GM12878 (cell line): ENCODE measurements around the gene FAM9C. TPM values are rescaled to one million over a fixed set of nuclear protein-coding genes. Genes with fewer than 3 reads are reported as not detected.

Source experiments
- CHD1 ChIP-seq: IDR thresholded peaks from 2 replicates; pipeline ENCODE4 v1.6.1; 2012; ENCODE audit warnings: low read depth, low read length, improper control_type of control experiment
- IKZF2 ChIP-seq, 2 experiments: fragments of 450-650 bp; IDR thresholded peaks; 2 replicates each; pipeline ENCODE4 v1.6.1; 2017; ENCODE audit warnings: mild to moderate bottlenecking in 2 of 2, moderate library complexity in 2 of 2
- JUNB ChIP-seq: IDR thresholded peaks from 2 replicates; pipeline ENCODE4 v1.6.1; 2016; ENCODE audit warnings: antibody characterized with exemption, mild to moderate bottlenecking
- JUND ChIP-seq: IDR thresholded peaks from 2 replicates; pipeline ENCODE4 v1.6.1; 2012; ENCODE audit warnings: low read depth, mild to moderate bottlenecking, low read length, improper control_type of control experiment, moderate library complexity
- KLF5 ChIP-seq: fragments of 450-650 bp; IDR thresholded peaks from 2 replicates; pipeline ENCODE4 v1.6.1; 2014; ENCODE audit warnings: mild to moderate bottlenecking; ENCODE audit not compliant: partially characterized antibody
- LARP7 ChIP-seq: fragments of 450-650 bp; IDR thresholded peaks from 2 replicates; pipeline ENCODE4 v1.6.1; 2017; ENCODE audit warnings: mild to moderate bottlenecking
- MEF2A ChIP-seq: IDR thresholded peaks from 2 replicates; pipeline ENCODE4 v1.6.1; 2011; ENCODE audit warnings: low read depth, mild to moderate bottlenecking, low read length, moderate library complexity; ENCODE audit not compliant: insufficient read depth
- MEF2B ChIP-seq: fragments of 450-650 bp; IDR thresholded peaks from 2 replicates; pipeline ENCODE4 v1.6.1; 2018; ENCODE audit warnings: mild to moderate bottlenecking, moderate library complexity; ENCODE audit not compliant: partially characterized antibody, poor library complexity, severe bottlenecking
- NFYA ChIP-seq: IDR thresholded peaks from 2 replicates; pipeline ENCODE4 v1.6.1; 2011; ENCODE audit warnings: low read depth, mild to moderate bottlenecking, low read length, improper control_type of control experiment, borderline replicate concordance
- POU2F2 ChIP-seq: IDR thresholded peaks from 3 replicates; pipeline ENCODE4 v1.6.1; 2011; ENCODE audit warnings: low read depth, mild to moderate bottlenecking, low read length, borderline replicate concordance
- RAD21 ChIP-seq: IDR thresholded peaks from 2 replicates; pipeline ENCODE4 v1.6.1; 2011; ENCODE audit warnings: mild to moderate bottlenecking, low read depth, low read length, moderate library complexity; ENCODE audit not compliant: insufficient read depth
- RELA ChIP-seq: fragments of 450-650 bp; IDR thresholded peaks from 2 replicates; pipeline ENCODE4 v1.8.0; 2014; ENCODE audit warnings: borderline replicate concordance; ENCODE audit not compliant: partially characterized antibody
- SPI1 ChIP-seq: IDR thresholded peaks from 2 replicates; pipeline ENCODE4 v1.6.1; 2011; ENCODE audit warnings: low read depth, mild to moderate bottlenecking, low read length, moderate library complexity, borderline replicate concordance; ENCODE audit not compliant: insufficient read depth
- TCF3 ChIP-seq: IDR thresholded peaks from 2 replicates; pipeline ENCODE4 v1.6.1; 2012; ENCODE audit warnings: low read depth, mild to moderate bottlenecking, low read length, borderline replicate concordance; ENCODE audit not compliant: insufficient read depth
- TCF7 ChIP-seq: IDR thresholded peaks from 2 replicates; pipeline ENCODE4 v1.6.1; 2014; ENCODE audit warnings: antibody characterized with exemption, borderline replicate concordance
- ZNF24 ChIP-seq: fragments of 450-650 bp; IDR thresholded peaks from 2 replicates; pipeline ENCODE4 v1.6.1; 2017; ENCODE audit warnings: antibody characterized with exemption, mild to moderate bottlenecking
- ZNF384 ChIP-seq: IDR thresholded peaks from 2 replicates; pipeline ENCODE4 v1.6.1; 2012; ENCODE audit warnings: low read depth, mild to moderate bottlenecking, low read length, improper control_type of control experiment, borderline replicate concordance
- ZZZ3 ChIP-seq: IDR thresholded peaks from 2 replicates; pipeline ENCODE4 v1.6.1; 2011; ENCODE audit warnings: low read depth; ENCODE audit not compliant: control insufficient read depth, insufficient read length
- polyA plus RNA-seq, 11 experiments: library from polyadenylated mRNA; depleted of rRNA in 4 of 11; unstranded in 6 of 11; stranded (reverse) in 5 of 11; fragments of >200 nt; fragmentation: Nextera tagmentation in 4 of 11; fragmentation: Illumina TruSeq in 1 of 11; extraction: Ambion mirVana in 4 of 11; extraction: Trizol in 1 of 11; gene quantifications; 1 replicate in 1 of 11; 2 replicates in 10 of 11; pipeline versions ENCODE4 v1.2.1 to v1.2.3, GENCODE V29; 2011 to 2016; ENCODE audit warnings: inconsistent platforms in 2 of 11, missing spikeins in 2 of 11, low read depth in 1 of 11
- total RNA-seq, 4 experiments: library from RNA; depleted of rRNA in 3 of 4; stranded (reverse); fragments of >200 nt in 3 of 4; fragmentation: Illumina TruSeq in 1 of 4; extraction: Trizol in 1 of 4; gene quantifications; 2 replicates each; pipeline versions ENCODE4 v1.2.1 to v1.2.3, GENCODE V29; 2013 to 2021
- TF ChIP-seq, protein P1 (sequence below): fragments of 450-650 bp; IDR thresholded peaks from 2 replicates; pipeline ENCODE4 v1.6.1; 2018; ENCODE audit warnings: mild to moderate bottlenecking, low read depth, moderate library complexity; ENCODE audit not compliant: partially characterized antibody
- TF ChIP-seq, protein P2 (sequence below): fragments of 450-650 bp; formaldehyde crosslinking; IDR thresholded peaks from 2 replicates; pipeline ENCODE4 v1.5.0; 2022; ENCODE audit warnings: mild to moderate bottlenecking, missing genetic modification characterization
- TF ChIP-seq, protein P3 (sequence below): fragments of 450-650 bp; IDR thresholded peaks from 2 replicates; pipeline ENCODE4 v1.6.1; 2017; ENCODE audit warnings: low read depth, mild to moderate bottlenecking, moderate library complexity

Gene FAM9C
- total and polyA plus RNA-seq, 10 of the 15 experiments (the other 5 are each of a cell fraction or from before 2014, with no cell fraction given) = 0.01 to 0.03 TPM; not detected in 8

DNA sequence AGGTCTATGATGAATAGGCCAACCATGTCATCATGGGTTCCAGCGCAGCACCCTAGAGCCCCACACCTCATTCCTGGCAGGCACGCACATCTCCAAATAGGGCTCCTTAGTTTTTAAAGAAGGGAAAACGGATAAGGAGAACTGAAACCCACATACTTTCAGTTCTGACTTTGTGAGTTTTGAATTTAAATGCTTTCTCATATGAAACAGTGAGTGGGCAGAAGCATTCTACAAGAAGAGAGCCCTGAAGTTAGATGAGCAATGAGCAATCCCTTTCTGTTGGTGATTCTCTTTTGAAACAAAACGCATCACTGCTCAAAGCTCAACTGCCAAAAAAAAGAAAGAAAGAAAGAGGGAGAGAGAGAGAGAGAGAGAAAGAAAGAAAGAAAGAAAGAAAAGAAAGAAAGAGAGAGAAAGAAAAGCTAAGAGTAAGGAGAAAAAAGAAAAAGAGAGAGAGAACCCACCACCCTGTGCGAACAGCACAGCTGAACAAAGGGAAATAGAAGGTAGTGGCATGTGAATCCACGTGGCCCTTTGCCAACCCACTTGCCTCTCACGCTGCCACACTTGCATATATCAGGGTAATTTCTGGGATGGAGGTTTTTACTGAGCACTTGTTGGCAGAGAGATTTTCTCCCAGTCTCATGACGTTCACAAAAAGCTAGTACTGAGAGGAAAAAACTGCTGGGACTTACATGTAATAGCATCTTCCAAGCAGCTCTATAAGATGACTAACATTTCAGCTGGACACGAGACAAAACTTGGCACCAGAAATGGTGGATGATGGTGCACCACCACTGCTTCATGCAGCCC, 38.6 kb downstream of the FAM9C start (continued):
- TF ChIP-seq, protein P1, sequence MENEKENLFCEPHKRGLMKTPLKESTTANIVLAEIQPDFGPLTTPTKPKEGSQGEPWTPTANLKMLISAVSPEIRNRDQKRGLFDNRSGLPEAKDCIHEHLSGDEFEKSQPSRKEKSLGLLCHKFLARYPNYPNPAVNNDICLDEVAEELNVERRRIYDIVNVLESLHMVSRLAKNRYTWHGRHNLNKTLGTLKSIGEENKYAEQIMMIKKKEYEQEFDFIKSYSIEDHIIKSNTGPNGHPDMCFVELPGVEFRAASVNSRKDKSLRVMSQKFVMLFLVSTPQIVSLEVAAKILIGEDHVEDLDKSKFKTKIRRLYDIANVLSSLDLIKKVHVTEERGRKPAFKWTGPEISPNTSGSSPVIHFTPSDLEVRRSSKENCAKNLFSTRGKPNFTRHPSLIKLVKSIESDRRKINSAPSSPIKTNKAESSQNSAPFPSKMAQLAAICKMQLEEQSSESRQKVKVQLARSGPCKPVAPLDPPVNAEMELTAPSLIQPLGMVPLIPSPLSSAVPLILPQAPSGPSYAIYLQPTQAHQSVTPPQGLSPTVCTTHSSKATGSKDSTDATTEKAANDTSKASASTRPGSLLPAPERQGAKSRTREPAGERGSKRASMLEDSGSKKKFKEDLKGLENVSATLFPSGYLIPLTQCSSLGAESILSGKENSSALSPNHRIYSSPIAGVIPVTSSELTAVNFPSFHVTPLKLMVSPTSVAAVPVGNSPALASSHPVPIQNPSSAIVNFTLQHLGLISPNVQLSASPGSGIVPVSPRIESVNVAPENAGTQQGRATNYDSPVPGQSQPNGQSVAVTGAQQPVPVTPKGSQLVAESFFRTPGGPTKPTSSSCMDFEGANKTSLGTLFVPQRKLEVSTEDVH = peak; percentile 55
- no peak for TF ChIP-seq NFYA
- TF ChIP-seq, protein P2, sequence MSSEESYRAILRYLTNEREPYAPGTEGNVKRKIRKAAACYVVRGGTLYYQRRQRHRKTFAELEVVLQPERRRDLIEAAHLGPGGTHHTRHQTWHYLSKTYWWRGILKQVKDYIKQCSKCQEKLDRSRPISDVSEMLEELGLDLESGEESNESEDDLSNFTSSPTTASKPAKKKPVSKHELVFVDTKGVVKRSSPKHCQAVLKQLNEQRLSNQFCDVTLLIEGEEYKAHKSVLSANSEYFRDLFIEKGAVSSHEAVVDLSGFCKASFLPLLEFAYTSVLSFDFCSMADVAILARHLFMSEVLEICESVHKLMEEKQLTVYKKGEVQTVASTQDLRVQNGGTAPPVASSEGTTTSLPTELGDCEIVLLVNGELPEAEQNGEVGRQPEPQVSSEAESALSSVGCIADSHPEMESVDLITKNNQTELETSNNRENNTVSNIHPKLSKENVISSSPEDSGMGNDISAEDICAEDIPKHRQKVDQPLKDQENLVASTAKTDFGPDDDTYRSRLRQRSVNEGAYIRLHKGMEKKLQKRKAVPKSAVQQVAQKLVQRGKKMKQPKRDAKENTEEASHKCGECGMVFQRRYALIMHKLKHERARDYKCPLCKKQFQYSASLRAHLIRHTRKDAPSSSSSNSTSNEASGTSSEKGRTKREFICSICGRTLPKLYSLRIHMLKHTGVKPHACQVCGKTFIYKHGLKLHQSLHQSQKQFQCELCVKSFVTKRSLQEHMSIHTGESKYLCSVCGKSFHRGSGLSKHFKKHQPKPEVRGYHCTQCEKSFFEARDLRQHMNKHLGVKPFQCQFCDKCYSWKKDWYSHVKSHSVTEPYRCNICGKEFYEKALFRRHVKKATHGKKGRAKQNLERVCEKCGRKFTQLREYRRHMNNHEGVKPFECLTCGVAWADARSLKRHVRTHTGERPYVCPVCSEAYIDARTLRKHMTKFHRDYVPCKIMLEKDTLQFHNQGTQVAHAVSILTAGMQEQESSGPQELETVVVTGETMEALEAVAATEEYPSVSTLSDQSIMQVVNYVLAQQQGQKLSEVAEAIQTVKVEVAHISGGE (CRISPR knock-in tag) = no peak
- no peak for TF ChIP-seq CHD1
- no peak; the same call in 1 of the 2 replicates for TF ChIP-seq ZNF384
- no peak for TF ChIP-seq LARP7
- TF ChIP-seq JUNB = peak; percentile 76
- no peak for TF ChIP-seq ZNF24
- TF ChIP-seq RAD21 = no peak; the same call in 1 of the 2 replicates
- TF ChIP-seq RELA = no peak
- TF ChIP-seq TCF3 = no peak
- peak; percentile 88 for TF ChIP-seq MEF2A
- 0 out of 2 replicates have a peak, but pooled peaks have one; percentile 9 for TF ChIP-seq JUND
- TF ChIP-seq POU2F2 = peak; percentile 72; the same call in 1 of the 3 replicates
- TF ChIP-seq, protein P3, sequence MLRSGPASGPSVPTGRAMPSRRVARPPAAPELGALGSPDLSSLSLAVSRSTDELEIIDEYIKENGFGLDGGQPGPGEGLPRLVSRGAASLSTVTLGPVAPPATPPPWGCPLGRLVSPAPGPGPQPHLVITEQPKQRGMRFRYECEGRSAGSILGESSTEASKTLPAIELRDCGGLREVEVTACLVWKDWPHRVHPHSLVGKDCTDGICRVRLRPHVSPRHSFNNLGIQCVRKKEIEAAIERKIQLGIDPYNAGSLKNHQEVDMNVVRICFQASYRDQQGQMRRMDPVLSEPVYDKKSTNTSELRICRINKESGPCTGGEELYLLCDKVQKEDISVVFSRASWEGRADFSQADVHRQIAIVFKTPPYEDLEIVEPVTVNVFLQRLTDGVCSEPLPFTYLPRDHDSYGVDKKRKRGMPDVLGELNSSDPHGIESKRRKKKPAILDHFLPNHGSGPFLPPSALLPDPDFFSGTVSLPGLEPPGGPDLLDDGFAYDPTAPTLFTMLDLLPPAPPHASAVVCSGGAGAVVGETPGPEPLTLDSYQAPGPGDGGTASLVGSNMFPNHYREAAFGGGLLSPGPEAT = peak; percentile 99
- peak; percentile 84 for TF ChIP-seq TCF7
- TF ChIP-seq IKZF2 (IDR thresholded peaks at IDR 0.05) = no peak
- TF ChIP-seq MEF2B = no peak
- TF ChIP-seq KLF5 = peak; percentile 23
- no peak for TF ChIP-seq ZZZ3
- TF ChIP-seq SPI1 = peak; percentile 98
